ENCODE results near the gene TMEM120A.

Gene TMEM120A

DNA sequence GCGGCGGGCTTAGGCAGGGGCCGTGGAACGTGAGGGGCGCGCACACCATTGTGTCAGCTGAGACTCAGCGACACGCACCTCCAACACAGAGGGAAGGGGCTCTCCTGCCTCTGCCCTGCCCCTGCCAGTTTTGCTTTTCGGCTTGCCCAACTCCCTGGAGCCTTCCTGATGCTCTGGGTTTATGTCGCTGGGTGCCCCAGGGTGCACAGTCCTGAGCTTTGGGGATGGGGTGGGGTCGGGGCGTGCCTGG lies 13.3 kb downstream of the TMEM120A start:
- no peak for DNase-seq (ENCODE audit: low read depth in 3 of 3)

DNA sequence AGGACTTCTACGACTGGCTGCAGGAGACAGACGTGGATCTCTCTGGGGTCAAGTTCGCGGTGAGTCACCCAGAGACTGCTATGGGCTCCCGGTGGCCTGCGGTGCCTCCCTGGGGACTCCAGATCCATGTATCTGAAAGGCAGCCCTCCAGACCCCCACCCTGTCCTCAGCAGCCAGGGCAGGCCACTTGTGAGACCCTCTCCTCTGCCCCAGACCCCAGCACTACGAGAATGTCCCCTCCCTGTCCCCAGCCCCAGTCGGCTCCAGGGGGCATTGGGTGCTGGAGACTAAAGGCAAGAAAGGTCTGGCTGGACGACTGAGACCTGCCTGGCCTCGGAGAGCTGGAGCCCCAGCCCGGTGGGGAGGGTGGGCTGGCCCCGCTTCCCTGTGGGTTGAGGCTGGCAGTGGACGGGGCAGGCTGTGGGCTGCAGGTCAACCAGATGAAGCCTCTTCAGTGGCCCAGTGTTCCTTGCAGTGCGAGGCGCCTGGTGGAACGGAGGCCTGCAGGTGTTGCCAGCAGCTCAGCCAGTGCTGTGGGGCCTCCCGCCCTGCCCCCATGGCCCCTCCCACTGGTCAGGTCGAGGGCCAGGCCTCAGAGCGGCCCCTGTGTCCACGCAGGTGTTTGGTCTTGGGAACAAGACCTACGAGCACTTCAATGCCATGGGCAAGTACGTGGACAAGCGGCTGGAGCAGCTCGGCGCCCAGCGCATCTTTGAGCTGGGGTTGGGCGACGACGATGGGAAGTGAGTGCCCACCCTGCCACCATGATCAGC lies 13.8 kb downstream of the TMEM120A start:
- no peak for DNase-seq (ENCODE audit: low read depth in 3 of 3)

DNA sequence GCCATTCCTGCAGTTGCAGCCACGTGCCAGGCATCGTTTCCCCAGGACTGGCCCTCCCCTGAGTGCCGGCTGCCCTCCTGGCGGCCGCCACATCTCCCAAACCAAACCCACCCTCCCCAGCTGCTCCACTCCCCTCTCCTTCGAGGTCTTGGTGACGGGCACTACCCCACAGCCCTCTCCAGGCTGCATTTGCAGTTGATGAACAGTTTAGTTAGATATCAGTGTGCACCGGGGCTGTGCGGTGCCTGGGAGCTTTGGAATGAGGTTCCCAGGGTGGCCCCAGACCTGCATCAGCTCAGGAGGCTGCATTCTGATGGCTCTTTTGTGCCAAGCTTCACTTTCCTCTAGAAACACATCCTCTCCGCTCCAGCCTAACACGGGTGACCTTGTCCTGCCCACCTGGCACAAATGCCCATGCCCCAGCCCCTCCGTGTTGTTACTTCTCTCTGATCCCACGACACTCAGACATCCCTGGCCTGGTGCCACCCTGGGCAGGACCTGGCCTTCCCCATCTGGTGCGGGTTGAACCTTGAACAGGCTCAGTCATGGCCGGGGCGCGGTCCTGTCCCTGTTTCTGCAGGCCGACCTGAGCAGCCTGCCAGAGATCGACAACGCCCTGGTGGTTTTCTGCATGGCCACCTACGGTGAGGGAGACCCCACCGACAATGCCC lies 14.5 kb downstream of the TMEM120A start:
- DNase-seq (ENCODE audit: low read depth in 3 of 3), result no peak

DNA sequence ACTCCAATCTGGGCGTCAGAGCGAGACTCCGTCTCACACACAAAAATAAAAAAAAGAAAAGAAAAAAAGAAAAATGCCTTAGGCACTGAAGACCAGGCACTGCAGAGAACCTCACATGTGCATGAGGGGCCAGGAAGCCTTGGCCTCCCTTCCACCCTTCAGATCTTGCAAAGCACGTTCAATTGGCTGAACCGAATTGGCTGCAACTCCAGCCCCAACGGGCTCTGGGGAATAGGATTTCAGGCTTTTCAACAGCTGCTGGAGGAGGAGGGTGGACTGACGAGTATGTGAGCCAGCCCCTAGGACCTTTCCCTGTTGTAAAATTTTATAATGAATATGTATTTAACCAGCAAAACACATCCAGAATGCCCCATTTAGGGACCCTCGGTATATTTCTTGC lies 16.7 kb downstream of the TMEM120A start:
- no peak for DNase-seq (ENCODE audit: low read depth in 3 of 3)

DNA sequence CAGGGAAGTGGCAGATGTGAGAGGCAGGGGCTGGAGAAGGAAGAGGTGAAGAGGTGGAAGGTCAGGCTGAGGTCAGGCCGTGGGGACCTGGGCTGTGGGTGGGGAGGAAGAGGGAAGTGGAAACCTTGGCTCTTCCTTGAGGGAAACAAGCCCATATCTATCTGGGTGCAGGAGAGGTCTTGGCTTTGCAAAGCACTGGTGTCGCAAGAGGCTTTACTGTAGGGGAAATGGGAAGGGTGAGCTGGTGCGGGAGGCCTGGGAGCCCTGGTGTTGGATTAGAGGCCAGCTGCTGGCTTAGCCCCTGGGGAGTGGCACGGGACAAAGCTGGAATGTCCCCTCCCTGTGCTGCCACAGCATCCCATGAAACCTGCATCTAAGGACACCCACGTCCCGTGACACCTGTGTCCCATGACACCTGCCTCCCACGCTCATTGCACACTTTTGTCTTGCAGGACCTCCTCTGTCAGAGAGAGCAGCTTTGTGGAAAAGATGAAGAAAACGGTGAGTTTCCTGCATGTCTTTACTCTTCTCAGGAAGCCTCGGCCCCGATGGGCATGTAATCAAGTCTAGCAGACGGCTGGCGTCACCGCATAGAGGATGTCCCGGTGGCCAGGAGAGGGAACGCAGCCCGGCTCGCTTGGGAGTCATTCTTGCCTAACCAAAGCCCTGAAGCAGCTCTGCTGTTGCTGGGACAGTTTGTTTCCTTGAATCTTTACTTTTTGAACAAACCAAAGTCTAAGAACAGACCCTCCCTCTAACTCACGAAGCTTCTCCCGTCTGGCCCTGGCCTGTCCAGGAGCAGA lies 22.2 kb downstream of the TMEM120A start:
- no peak for DNase-seq (ENCODE audit: low read depth in 3 of 3)

DNA sequence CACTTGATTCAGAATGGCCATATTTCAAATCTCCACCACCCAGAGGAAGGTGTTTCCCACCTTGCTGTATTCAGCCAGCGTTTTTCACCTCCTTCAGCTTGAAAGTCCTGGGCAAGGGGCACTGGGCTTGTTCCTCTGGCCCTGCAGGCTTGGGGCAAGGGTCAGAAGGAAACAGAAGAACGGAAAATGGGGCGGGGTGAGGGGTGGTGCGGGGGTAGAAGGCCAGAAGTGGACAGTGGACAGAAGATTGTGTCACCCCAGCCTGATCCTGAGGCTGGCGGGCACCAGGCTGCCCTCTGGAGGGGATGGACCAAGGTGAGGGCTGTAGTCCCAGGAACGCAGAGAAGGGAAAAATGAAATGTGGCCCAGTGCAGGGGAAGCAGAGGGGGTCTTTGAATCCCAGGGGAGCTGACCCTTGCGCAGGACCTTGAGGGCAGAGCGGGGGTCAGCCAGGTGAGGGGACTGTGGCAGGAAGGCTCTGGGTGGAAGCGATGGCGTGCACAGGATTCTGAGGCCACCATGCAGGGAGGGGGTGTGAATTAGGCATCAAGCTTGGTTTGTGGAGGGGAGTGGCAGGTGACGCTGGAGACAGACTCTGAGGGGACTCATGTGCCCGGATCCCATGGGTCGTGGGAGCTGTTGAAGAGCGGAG lies 23.0 kb downstream of the TMEM120A start:
- DNase-seq (ENCODE audit: low read depth in 3 of 3), result no peak

DNA sequence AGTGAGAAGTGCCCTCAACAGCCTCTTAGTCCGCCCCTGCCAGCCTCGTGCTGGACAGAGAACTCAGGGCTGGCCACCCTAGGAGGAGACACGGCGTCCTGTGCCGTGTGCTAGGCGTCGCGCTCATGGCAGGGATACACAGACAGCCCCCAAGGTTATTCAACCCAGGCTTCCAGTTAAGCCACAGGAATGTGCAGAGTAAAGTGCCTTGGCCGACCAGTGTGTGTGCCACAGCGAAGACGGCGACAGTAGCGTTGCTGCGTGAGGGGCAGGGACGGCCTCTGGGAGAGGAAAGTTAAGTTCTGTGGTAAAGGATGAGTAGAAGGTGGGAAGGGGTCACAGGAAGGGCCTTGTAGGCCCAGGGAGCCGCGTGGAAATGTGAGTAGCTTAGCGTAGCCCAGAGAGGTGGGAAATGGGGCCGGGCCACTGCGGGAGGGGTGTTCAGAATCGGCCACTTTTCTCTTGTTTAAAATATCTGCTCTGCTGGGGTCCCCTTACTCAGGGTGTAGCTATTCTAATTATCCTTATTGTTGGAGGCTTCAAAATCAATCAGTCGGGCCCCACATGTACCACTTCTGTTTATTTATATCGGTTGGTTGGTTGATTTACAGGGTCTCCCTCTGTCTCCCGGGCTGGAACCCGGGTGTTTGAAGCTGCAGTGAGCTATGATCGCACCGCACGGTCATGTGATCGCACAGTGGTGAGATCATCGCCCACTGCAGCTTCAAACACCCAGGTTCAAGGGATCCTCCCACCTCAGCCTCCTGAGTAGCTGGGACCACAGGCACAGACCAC lies 24.5 kb downstream of the TMEM120A start:
- DNase-seq (ENCODE audit: low read depth in 3 of 3), result no peak

DNA sequence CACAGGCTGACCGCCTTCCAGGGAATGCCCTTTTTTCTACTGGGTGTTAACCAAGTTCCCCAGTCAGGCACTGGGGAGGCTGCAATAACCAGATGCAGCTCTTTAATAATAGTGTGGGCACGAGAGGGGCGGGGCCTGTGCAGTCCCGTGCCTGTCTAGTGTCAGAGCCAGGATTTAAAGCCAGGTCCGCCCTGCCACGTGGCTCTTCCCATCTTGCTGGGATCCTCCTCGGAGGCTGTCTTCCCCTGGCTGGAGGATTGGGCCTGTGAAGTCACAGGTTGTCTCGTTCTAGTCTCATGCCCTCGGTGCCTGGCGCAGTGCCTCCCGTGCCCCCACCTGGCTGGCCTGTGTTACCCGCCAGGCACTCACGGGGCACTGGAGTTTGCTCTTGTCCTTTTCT lies 25.2 kb downstream of the TMEM120A start:
- DNase-seq (ENCODE audit: low read depth in 3 of 3), result no peak

DNA sequence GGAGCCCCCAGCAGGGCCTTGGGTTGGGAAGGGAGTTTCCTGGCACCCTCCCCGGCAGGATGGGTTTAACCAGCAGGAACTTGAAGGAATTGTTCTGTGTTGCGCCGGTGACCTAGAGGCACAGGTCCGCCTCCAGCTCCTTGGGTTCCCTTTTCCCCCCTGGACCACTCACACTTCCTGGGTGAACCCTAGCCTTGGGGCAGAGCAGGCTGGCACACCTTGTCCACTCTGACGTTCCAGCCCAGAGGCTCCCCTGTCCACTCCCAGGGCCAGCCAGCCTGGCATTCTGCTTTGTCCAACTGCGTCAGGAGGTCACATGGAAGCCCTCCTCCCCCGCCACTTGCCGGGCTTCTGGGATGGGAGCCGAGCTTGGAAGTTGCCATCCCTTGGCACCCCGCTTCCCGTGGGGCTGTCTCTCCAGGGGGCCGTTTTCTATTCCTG lies 25.8 kb downstream of the TMEM120A start:
- no peak for DNase-seq (ENCODE audit: low read depth in 3 of 3)

DNA sequence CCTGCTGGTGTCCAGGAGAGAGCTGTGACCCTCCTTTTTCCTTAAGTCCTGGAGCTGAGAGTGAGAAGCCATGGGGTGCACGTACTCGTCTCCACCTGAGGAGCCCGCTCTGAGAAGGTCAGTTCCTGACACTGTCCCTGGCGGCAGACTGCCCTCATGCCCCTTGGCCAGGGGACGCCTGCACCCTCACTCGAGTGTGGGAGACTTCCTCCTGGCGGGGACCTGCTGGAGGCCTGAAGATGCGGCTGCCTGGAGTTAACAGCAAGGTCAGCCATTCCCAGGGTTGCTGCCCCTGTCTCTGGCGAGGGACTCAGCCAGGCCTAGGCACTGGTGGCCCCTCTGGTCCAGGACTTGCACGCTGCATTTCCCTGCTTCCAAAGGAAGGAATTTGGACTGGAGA lies 26.4 kb downstream of the TMEM120A start:
- DNase-seq (ENCODE audit: low read depth in 3 of 3), result no peak

DNA sequence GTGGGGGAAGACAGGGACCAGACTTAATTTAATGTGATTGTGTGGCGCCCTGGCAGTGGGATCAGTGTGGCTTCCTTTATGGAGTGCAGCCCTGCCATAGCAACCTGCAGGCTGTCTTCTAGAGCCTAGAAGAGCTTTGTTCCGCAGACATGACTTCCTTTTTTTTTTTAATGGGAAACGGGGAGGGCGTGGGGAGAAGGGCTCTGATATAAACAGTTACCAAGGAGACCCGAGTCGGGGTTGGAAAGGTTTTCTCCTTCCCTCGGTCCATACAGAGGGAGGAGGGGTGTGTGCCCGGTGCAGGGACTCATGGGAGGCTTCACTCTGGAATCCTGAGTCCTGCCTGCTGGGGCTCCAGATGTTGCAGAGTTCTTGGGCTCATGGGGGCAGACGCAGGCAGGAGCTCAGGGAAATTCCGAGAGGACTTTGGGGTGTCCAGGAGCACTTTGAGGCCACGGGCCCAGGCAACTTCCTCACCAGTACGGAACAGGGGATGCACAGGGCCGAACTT lies 26.9 kb downstream of the TMEM120A start:
- DNase-seq (ENCODE audit: low read depth in 3 of 3), result no peak

DNA sequence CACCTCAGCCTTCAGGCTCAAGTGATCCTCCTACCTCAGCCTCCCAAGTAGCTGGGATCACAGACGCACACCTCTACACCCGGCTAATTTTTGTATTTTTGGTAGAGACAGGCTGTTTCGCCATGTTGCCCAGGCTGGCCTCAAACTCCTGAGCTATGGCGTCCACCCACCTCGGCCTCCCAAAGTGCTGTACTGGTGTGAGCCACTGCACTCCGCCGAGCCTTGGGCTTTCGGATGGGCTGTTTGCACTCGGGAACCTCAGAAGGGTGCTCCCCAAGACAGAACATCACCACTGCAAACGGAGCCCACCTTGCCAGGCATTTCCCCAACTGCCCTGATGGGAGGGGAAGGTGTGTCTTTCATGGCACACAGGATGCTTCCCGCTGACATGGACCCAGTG lies 27.3 kb downstream of the TMEM120A start:
- DNase-seq (ENCODE audit: low read depth in 3 of 3), result no peak

DNA sequence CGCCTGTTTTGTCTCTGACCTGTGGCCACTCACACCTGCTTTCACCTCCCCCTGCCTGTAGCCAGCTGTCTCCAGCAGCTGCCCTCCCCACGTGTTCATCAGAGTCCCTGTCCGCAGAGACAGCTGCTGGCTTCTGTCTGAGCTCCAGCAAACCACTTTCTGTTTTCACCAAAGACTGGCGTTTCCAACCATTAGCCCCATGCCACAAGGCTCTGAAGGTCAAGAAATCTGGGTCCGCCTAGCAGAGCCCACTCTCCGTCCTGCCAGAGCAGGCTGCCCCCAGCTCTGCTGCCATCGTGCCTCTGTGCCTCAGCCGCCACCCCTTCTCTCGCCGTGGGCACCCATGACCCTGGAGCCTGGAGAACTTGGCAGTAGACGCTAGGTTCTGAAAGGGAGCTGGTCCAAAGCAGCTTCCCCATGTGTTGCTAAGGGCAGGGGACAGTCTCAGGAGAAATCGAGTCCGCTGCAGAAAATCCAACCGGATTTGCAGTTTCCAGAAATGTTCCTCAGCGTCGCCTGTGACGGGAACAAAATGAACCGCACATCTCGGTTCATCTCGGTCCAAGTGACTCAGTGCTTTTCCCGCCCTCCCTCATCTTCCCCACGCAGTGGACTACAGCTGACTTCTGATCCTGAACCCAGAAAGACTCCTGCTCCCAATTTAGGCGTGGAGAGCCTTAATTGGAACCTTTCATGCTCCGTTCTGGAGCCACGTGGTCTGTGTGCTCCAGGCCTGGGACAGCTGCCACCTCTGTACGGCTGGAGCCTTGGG lies 28.0 kb downstream of the TMEM120A start:
- no peak for DNase-seq (ENCODE audit: low read depth in 3 of 3)

DNA sequence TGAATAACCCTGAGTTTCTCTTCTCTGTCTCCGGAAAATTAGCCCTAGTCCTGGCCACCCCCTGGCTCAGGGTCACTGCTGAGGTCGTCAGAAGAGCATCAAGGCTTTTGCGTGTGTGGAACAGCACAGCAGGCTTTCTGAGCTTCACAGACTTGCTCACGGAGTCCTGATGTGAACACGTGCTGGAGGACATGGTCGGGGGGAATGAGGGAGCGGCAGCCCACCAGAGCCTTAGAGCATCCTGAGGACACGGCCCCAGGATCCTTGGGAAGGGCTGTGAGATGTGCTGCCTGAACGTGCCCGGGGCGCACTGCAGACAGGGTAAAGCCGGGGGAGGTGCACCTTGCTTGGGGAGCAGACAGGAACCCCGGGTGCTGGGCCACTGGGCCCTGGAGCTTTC lies 28.8 kb downstream of the TMEM120A start:
- DNase-seq (ENCODE audit: low read depth in 3 of 3), result no peak

DNA sequence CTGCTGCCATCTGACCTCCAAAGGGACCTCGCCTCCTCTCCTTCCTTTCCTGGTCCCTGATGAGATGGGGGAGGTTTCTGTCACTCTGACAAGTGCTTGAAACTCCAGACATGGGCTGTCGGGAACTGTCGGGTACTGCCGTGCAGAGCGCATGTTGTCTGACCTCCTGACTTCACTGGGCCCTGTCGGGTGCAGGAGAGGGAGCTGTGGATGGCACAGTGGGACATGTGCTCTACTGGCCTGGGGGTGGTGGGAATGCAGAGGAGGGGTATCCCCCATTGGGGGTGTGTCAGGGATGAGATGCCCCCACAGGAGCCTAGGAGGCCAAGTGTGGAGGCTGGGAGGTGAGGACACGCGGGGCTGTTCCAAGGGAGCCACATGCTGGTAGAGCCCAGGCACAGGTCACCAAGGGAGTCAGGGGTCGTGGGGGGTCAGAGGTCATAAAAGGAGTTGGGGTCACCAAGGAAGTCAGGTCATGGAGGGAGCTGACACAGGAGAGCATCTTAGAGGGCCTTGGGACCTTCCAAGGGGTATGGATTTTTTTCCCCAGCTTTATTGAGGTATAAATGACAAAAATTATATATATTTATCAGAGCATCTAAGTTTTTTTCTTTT lies 30.9 kb downstream of the TMEM120A start:
- DNase-seq (ENCODE audit: low read depth in 3 of 3), result no peak

DNA sequence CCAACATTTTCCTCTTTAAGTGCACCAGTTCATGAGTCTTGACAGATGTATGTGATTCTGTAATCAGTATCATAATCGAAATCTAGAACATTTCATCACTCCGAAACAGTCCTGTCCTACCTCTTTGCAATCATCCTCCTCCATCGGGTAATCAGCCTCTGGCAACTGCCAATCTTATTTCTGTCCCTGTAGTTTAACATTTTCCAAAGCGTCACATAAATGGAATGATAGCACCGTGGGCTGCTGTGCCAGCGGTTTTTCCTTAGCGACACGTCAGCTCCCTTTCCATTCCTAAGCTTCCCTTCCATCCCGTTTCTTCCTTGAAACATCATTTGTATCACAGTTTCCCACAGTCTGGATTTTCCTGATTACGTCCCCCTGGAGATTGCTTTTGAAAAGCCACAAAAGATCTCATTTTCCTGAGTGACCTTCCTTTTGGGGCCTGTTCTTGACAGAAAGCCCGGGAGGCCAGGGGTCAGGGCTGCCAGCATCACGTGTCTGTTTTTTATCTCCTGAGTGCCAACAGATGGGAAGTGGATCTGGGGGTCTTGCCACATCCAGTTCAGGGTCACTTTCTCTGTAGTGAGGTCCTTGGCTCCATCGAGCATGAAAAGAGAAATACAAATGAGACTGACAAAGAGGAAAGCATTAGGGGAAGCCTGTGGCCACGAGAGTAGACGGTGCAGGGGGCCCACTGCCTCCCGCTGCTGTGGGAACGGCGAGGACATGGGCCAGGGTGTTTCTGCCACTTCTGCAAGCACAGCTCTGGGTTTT lies 31.6 kb downstream of the TMEM120A start:
- DNase-seq (ENCODE audit: low read depth in 3 of 3), result no peak

DNA sequence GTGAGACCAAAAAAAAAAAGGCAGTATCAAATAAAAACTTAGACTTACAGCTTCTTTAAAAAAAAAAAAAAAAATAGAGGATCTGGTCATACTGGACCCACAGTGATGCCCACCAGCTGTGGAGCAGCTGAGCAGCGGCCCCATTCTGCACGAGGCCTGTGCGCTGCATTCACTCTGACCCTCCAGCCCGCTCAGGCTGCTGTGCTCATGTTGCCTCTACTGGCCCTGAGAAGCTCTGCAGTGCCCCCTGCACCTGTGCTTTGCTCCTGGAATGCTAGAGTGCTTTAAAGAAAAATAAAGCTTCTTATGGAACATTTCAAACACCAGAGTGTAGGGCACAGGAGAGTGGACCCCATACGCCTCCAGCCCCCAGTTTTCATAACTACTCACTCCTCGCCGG lies 33.2 kb downstream of the TMEM120A start:
- DNase-seq (ENCODE audit: low read depth in 3 of 3), result no peak

DNA sequence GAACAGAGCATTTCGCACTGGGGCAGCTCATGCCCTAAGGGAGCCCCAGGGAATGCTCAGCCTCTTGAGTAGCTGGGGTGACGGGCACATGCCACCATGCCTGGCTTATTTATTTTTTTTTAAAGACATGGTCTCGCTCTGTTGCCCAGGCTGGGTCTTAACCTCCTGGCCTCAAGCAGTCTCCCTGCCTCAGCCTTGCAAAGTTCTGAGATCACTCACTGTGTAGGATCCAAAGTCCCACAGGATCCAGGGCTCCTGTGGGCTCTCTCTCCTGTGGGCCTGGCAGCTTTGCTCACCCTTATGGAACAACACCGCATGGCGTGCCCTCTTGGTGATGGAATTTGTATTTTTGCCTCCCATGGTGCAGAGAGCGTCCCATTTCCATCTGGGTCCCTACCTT lies 34.0 kb downstream of the TMEM120A start:
- no peak for DNase-seq (ENCODE audit: low read depth in 3 of 3)

DNA sequence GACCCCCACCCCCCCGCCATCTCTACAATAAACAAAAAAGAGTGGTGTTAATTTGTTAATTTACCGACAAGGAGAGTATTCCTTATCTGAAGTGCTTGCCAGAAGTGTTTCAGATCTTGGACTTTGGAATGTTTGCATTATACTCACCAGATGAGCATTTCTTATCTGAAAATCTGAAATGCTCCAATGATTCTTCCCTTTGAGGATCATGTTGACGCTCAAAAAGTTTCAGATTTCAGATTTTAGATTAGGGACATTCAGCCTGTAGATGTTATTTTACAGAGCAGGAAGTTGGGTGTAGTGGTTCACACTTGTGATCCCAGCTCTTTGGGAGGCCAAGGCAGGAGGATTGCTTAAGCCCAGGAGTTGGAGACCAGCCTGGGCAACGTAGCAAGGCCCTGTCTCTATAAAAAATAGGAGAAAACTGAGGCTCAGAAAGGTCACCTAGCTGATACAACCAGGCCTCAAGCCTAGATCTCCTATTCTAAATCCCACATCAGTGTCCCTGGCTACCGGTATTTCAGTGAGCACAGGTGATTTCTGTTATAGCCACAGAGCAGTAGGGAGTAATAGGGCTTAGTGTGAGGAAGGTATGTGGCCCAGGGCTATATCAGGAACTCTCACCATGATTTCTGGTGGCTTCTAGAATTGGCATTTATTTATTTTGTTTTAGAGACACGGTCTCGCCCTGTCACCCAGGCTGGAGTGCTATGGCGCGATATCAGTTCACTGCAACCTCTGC lies 35.4 kb downstream of the TMEM120A start:
- no peak for DNase-seq (ENCODE audit: low read depth in 3 of 3)
